A172 (cell line): ENCODE data around the gene SLC25A27. TPM values are rescaled to one million over a fixed set of nuclear protein-coding genes. Genes with fewer than 3 reads are reported as not detected.
"Not testable (repeated sequence)": the region's sequence is repeated elsewhere in the genome, so short reads cannot be mapped to it uniquely, and the experiment has no call there.

ENCODE experiments used
- DNase-seq: peaks from one replicate; pipeline ENCODE4 v3.0.0-alpha.2; 2015; ENCODE audit warnings: low spot score
- total RNA-seq: library from RNA; depleted of rRNA; stranded (reverse); fragments of >200 nt; shearing (Covaris generic); gene quantifications from 2 replicates; pipeline ENCODE4 v1.2.3, GENCODE V29; 2014; rRNA removed

The SLC25A27 gene, protein sequence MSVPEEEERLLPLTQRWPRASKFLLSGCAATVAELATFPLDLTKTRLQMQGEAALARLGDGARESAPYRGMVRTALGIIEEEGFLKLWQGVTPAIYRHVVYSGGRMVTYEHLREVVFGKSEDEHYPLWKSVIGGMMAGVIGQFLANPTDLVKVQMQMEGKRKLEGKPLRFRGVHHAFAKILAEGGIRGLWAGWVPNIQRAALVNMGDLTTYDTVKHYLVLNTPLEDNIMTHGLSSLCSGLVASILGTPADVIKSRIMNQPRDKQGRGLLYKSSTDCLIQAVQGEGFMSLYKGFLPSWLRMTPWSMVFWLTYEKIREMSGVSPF
- total RNA-seq = 0.02 and 2.9 TPM in 2 replicates

DNA sequence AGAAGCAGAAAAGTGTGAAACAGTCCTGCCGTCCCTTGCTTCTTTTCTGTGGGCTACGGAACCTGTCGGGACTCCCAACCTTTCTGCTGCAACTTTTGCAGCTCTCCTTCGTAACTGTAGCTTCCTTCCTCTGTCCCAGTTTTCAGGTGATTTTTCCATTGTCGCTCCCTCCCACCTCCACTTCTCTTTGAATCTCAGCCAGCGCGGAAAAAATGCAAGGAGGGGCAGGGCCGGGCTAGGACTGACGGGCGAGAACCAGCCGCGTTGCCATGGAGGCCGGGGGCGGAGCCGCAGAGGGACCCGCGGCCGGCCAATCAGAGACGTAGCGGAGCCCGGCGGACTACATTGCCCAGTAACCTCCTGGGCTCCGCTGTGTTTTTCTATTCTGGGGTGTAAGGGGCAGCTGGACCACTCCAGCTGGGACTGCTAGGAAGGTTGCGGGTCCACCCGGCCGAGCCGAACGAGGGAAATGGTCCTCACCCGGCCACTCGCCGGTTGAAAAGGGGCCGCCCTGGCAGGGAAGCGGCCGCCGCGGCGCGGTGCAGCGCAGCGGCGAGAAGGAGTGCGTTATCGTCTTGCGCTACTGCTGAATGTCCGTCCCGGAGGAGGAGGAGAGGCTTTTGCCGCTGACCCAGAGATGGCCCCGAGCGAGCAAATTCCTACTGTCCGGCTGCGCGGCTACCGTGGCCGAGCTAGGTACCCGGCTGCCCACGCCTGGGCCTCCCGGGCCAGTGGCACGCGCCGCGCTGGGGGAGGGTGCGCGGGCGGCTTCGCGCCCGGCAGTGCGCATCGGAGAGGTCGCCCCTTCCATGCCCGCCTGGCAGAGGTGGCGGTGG is at the start of gene SLC25A27, which contains the start of gene CYP39A1:
Gene SLC25A27, plus strand, starts transcription at position 373 of the 836 bp plus-strand sequence. Its CDS starts 218 bp downstream, at position 591.
Gene CYP39A1, minus strand, starts transcription at position 216 of the 836 bp plus-strand sequence. CDS start 236 bp downstream, outside the sequence.
- peak; percentile 42 for DNase-seq

DNA sequence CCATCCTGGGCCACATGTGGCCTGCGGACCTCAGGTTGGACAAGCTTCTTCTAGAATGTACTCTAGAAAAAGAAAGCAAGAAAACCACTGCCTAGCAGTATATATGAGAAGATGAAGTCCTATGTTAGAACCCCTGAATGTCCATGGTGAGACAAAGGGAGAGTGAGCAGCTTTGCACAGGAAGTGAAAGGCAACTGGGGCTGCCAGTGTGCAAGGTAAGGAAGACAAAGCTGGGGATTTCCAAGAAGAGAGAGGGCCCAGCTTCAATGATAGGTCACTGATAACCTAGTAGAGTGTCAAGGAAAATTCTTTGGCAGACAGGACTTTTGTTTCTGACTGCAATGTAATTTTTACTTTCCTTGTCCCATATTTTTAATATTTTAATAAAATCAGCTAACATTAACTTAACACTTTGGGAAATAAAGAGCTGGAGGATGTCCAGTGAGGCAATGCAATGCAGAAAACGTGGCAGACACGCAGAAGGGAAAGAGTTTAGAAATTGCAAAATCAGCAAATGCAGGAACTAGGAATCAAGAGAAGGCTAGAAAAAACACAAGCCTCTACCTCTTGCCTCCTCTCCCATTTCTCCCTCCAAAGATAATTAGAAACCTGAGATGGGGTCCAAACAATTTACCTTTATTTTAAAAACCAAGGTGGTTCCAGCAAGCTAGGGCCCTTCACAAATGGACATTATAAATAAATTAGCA is 47.5 kb upstream of the SLC25A27 start:
- no peak for DNase-seq

DNA sequence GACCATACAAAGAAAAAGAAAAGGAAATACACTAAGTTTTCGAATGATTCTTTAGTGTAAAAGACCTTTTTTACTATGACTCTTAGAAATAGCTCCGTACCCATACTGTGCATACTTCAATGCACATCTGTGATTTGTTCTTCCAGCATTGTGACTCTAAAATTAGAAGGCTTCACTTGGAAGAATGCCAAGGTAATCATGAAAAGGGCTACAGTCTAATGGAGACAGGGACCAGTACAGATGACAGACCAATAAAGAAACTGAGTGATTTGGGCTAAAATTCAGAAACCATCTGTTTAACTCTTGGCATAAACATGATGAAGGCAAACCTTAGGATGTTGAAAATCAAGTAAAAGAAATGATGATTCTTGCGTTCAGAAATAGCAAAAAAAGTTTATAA is 46.4 kb upstream of the SLC25A27 start:
- DNase-seq = no peak

DNA sequence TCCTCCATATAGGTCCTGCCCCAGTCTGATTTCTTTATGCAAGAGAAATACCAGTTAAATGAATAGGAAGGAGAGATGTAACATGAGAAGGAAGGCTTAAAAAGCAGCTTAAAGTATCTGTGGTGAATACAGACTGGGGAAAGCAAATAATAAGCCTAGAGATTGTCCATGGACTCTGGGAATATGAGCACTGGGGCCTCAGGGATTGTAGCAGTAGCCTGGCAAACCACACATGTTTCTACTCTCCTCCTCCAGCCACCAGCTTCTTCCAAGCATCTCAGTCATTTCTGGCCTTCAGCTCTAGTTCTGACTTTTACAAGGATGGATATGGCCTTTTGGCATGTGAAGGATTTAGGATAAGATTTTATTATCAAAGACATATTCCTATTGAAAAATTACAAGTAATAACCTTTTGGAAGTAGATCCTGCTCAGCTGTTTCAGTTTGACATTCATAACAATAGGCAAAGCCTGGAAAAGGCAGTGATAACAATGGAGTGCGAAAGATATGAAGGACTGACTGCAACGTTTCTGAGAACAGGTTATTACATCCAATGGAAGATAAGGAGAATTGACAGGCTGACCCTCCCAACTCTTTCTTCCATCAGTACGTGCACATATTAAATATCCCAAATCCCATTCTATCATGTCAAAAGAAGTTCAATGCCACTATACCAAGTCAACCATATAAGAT is 41.8 kb upstream of the SLC25A27 start:
- DNase-seq = no peak

GRCh38 chr6:46612645-46613044 is 40.1 kb upstream of the SLC25A27 start:
- DNase-seq = no peak

DNA sequence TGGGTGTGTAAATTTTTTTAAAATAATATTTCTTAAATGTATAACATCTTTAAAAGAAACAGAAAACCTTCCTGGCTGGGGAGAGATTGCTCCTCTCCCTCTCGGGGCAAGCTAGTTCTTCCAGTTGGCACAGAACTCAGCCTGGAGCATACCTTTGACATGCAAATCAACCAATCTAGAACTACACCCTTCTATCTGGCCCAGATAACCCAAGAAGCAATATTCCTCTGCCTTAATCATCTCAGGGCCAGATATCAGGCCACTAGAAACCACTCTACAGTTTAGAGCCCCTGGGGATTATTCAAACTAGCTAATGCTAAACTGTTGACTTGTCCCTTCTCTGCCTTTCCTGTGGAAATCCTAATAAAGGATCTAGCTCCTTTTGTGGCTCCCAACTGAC is 34.0 kb upstream of the SLC25A27 start:
- no peak for DNase-seq

DNA sequence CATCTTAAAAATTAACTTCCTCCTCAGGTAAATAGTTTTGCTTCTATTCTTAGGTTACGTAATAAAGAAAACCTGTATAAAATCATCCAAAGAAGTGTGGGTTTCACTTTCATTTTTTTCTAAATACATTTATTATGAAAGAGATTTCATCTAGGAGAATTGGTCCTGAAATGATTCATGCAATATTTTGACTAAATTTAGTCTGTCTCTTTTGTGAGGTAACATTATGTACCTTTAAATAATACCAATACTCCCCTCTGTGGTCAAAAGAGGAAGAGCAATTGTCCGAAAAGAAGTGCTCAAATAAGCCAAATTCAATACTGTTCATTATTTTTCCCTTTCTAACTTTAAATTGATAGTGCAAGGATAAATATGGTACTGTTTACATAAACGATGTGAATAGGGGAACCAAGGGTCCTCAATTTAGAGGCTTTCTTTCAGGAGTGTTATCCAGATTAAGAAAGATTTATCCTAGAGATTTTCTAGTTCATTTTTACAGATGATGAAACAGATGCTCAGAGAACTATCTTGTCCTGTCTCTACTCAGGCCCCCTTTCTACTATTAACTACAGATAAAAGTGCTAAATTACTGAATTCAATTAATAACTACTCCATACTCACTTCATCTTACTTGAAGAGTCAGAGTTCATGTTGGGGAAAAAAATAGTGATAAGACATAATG is 26.4 kb upstream of the SLC25A27 start:
- no peak for DNase-seq

DNA sequence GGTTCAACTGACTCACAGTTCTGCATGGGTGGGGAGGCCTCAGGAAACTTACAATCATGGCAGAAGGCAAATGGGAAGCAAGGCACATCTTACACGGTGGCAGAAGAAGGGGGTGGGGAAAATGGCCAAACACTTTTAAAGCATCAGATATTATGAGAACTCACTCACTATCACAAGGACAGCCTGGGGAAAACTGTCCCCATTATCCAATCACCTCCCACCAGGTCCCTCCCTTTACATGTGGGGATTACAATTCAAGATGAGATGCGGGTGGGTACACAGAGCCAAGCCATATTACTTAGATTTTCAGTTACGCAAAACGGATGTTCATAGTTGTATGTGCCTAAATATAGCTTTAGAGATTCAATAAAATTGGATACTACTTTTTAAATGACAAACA is 25.8 kb upstream of the SLC25A27 start:
- DNase-seq = no peak

GRCh38 chr6:46628498-46628897 is 24.3 kb upstream of the SLC25A27 start:
- DNase-seq = no peak

GRCh38 chr6:46628976-46629375 is 23.8 kb upstream of the SLC25A27 start:
- no peak for DNase-seq

GRCh38 chr6:46629691-46630090 is 23.1 kb upstream of the SLC25A27 start:
- DNase-seq = no peak

- no peak for DNase-seq
Observed at GRCh38 chr6:46632053-46632452, 20.7 kb upstream of the SLC25A27 start.

GRCh38 chr6:46635462-46635861 is 17.3 kb upstream of the SLC25A27 start:
- no peak for DNase-seq

DNA sequence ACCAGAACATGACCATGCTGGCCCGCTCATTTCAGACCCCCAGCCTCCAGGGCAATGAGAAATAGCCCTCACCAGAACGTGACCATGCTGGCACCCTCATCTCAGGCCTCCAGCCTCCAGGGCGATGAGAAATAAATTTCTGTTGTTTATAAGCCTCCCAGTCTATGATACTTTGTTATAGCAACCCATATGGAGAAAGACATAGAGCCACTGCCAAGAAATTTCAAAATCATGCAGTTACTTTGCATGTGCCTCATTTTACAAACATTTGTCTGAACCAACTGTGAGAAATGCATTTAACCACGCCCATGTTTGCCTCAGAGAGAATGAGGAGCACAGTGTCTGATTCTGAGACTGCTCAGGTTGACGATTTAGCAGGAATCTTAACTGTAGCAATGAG is 15.6 kb upstream of the SLC25A27 start:
- no peak for DNase-seq

DNA sequence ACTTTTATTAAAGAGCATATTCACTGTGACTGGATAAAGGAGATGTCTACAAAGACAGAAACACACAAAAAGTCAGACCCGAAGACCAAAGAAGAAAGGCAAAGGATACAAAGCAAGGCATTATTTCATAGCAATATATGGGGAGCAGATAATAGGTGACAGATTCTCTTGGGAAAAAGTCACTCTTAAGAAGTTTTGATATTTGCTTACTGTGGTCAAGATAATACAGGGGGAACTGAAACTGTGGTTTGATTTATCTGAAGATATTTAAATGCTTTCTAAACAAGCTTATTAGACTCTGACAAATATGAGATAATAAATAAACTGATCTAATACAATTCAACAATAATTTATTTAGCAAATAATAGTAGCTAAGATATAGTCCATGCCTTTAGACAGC is 14.8 kb upstream of the SLC25A27 start:
- no peak for DNase-seq

- DNase-seq = no peak
Observed at GRCh38 chr6:46638650-46639049, 14.1 kb upstream of the SLC25A27 start.

GRCh38 chr6:46642928-46643751 is 9.6 kb upstream of the SLC25A27 start:
- no peak for DNase-seq

DNA sequence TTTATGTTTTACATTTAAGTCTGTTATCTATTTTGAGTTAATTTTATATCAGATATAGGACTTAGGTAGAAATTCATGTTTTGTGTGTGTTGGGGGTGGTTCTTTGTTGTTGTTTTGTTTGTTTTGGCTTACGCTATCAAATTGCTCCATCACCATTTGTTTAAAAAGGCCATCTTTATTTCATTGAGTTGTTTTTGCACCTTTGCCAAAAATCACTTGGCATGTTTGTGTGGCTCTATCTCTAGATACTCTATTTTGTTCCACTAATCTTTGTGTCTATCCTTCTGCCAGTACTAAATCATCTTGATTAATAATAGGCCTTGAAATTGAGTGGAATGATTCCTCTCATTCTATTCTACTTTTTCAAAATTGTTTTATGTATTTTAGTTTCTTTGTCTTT is 7.5 kb upstream of the SLC25A27 start:
- DNase-seq = no peak

- not testable (repeated sequence) for DNase-seq
Observed at GRCh38 chr6:46648108-46648507, 4.7 kb upstream of the SLC25A27 start.

DNA sequence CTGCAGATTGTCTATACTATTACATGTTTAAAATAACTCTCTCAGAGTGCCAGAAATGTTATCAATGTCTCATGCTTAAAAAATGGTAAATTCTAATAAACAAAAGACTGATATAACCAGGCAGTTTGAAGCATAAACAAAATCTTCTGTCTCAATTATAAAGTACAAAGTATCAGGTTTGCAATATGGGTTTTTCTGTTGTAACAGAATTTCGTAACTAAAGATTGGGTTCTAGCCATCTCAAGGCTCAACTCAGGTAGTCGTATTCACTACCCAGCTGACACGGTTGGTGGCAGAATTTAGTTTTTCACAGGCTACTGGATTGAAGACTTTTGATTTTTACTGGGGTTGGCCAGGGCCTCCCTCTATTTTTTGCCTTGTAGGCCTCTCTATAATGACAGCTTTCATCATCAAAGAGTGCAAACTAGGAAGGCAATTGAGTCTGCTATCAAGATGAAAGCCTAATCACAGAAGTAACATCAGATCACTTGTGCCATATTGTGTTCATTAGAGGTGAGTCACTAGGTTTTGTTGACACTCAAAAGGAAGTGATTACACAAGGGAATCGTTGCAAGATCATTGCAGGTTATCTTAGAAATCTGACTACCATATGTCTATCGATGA is 3.8 kb upstream of the SLC25A27 start:
- no peak for DNase-seq
